Measurements from ENCODE around the gene CDH23.

Gene CDH23

GRCh38 chr10:71516890-71517289 lies 120.2 kb downstream of the CDH23 start:
- DNase-seq (ENCODE audit: low read depth in 2 of 2): no peak

GRCh38 chr10:71517298-71518169 lies 120.8 kb downstream of the CDH23 start:
- no peak for DNase-seq (ENCODE audit: low read depth in 2 of 2)

- no peak for DNase-seq (ENCODE audit: low read depth in 2 of 2)
These were observed 123.3 kb downstream of the CDH23 start for GRCh38 chr10:71520042-71520441.

GRCh38 chr10:71521504-71522441 lies 125.1 kb downstream of the CDH23 start:
- no peak for DNase-seq (ENCODE audit: low read depth in 2 of 2)

- no peak for DNase-seq (ENCODE audit: low read depth in 2 of 2)
These were observed 125.9 kb downstream of the CDH23 start for GRCh38 chr10:71522442-71523144.

GRCh38 chr10:71523756-71524155 lies 127.0 kb downstream of the CDH23 start:
- DNase-seq (ENCODE audit: low read depth in 2 of 2): no peak

- DNase-seq (ENCODE audit: low read depth in 2 of 2): no peak
These were observed 128.4 kb downstream of the CDH23 start for GRCh38 chr10:71525092-71525491.

- DNase-seq (ENCODE audit: low read depth in 2 of 2): no peak
These were observed 129.0 kb downstream of the CDH23 start for GRCh38 chr10:71525721-71526120.

- DNase-seq (ENCODE audit: low read depth in 2 of 2): no peak
These were observed 129.9 kb downstream of the CDH23 start for GRCh38 chr10:71526653-71527052.

GRCh38 chr10:71527135-71527534 lies 130.4 kb downstream of the CDH23 start:
- DNase-seq (ENCODE audit: low read depth in 2 of 2): no peak

- no peak for DNase-seq (ENCODE audit: low read depth in 2 of 2)
These were observed 131.9 kb downstream of the CDH23 start for GRCh38 chr10:71528371-71529206.

- no peak for DNase-seq (ENCODE audit: low read depth in 2 of 2)
These were observed 132.6 kb downstream of the CDH23 start for GRCh38 chr10:71529207-71529827.

- DNase-seq (ENCODE audit: low read depth in 2 of 2): no peak
These were observed 134.1 kb downstream of the CDH23 start for GRCh38 chr10:71530781-71531180.

- DNase-seq (ENCODE audit: low read depth in 2 of 2): peak in 1 of 2 donors; percentile 7
These were observed 135.0 kb downstream of the CDH23 start for GRCh38 chr10:71531485-71532446.

- no peak for DNase-seq (ENCODE audit: low read depth in 2 of 2)
These were observed 136.2 kb downstream of the CDH23 start for GRCh38 chr10:71532878-71533277.

GRCh38 chr10:71533936-71534335 lies 137.2 kb downstream of the CDH23 start:
- no peak for DNase-seq (ENCODE audit: low read depth in 2 of 2)

GRCh38 chr10:71534568-71535194 lies 138.0 kb downstream of the CDH23 start:
- no peak for DNase-seq (ENCODE audit: low read depth in 2 of 2)

GRCh38 chr10:71536332-71536731 lies 139.6 kb downstream of the CDH23 start:
- no peak for DNase-seq (ENCODE audit: low read depth in 2 of 2)

- DNase-seq (ENCODE audit: low read depth in 2 of 2): no peak
These were observed 140.4 kb downstream of the CDH23 start for GRCh38 chr10:71537125-71537524.

Measured in stimulated activated CD4-positive, alpha-beta T cell treated with anti-CD3 and anti-CD28 coated beads, Interleukin-1b, Interleukin-23, amount 100 ng/mL, for 4 hours (primary cell).